ENCODE results near the gene GSC2. TPM values are rescaled to one million over a fixed set of nuclear protein-coding genes. Genes with fewer than 3 reads are reported as not detected.

The GSC2 gene
- total and polyA plus RNA-seq, 9 of the 15 experiments (the other 6 are each of a cell fraction or from before 2014, with no cell fraction given) = not detected

- 0 out of 2 replicates have a peak, but pooled peaks have one; percentile 12 for TF ChIP-seq ERF (CRISPR knock-in tag; IDR thresholded peaks at IDR 0.05)
- no peak for TF ChIP-seq ZNF41 (CRISPR knock-in tag; conservative IDR thresholded peaks at IDR 0.05)
- no peak for TF ChIP-seq RUNX1 (IDR thresholded peaks at IDR 0.05; ENCODE audit: low read depth)
- TF ChIP-seq KLF16 (IDR thresholded peaks at IDR 0.05) = no peak
- TF ChIP-seq CTBP1 (IDR thresholded peaks at IDR 0.05; ENCODE audit: borderline replicate concordance) = no peak
- no peak for TF ChIP-seq PHF20 (IDR thresholded peaks at IDR 0.05; ENCODE audit: partially characterized antibody)
- no peak for TF ChIP-seq OTX1 (CRISPR knock-in tag; IDR thresholded peaks at IDR 0.05)
- TF ChIP-seq NCOA4 (IDR thresholded peaks at IDR 0.05; ENCODE audit: partially characterized antibody) = no peak
- TF ChIP-seq ZNF174 (CRISPR knock-in tag; IDR thresholded peaks at IDR 0.05) = no peak
- TF ChIP-seq KLF13 (tag; IDR thresholded peaks at IDR 0.05; ENCODE audit: borderline replicate concordance, low read depth) = peak; percentile 13; the same call in 1 of the 2 replicates
- 0 out of 2 replicates have a peak, but pooled peaks have one; percentile 9 for TF ChIP-seq CUX1 (CRISPR knock-in tag; IDR thresholded peaks at IDR 0.05)
- TF ChIP-seq CTCF (IDR thresholded peaks at IDR 0.05 in 2 of 3, conservative IDR thresholded peaks at IDR 0.05 in 1 of 3; ENCODE audit: insufficient read depth in 2 of 3, low read depth in 1 of 3, low read length in 3 of 3) = peak in 1 of 3 experiments; percentile 10; a peak in 1 of 6 replicates
- TF ChIP-seq ZNF778 (CRISPR knock-in tag; IDR thresholded peaks at IDR 0.05) = no peak
- TF ChIP-seq HCFC1 (IDR thresholded peaks at IDR 0.05; ENCODE audit: low read depth, low read length) = no peak
- TF ChIP-seq HEY1 (CRISPR knock-in tag; IDR thresholded peaks at IDR 0.05; ENCODE audit: borderline replicate concordance) = no peak
- no peak for TF ChIP-seq CHD2 (IDR thresholded peaks at IDR 0.05; ENCODE audit: low read depth, low read length)
- no peak for TF ChIP-seq SP2 (IDR thresholded peaks at IDR 0.05; ENCODE audit: extremely low read depth, low read depth, low read length, poor library complexity, severe bottlenecking)
- no peak for TF ChIP-seq TCF7L2 (IDR thresholded peaks at IDR 0.05; ENCODE audit: low read depth, low read length)
- no peak for TF ChIP-seq RNF2 (IDR thresholded peaks at IDR 0.05)
- peak; percentile 70; the same call in 1 of the 2 replicates for TF ChIP-seq CGGBP1 (CRISPR knock-in tag; IDR thresholded peaks at IDR 0.05)
- no peak for TF ChIP-seq HDAC1 (IDR thresholded peaks at IDR 0.05)
- no peak for TF ChIP-seq USF1 (CRISPR knock-in tag; IDR thresholded peaks at IDR 0.05)
- no peak for TF ChIP-seq TAF9B (IDR thresholded peaks at IDR 0.05; ENCODE audit: partially characterized antibody)
- 0 out of 2 replicates have a peak, but pooled peaks have one; percentile 8 for TF ChIP-seq ZNF707 (CRISPR knock-in tag; conservative IDR thresholded peaks at IDR 0.05)
Observed at GRCh38 chr22:19110064-19110458, 40.0 kb downstream of the GSC2 start (continued).

Data from K562 (cell line).